CD4-positive, alpha-beta memory T cell (primary cell): ENCODE measurements around the gene SLC36A4. TPM values are rescaled to one million over a fixed set of nuclear protein-coding genes. Genes with fewer than 3 reads are reported as not detected.

Experiments
- CTCF ChIA-PET: fragments of 350-600 bp; sonication (Branson Sonifier 250); formaldehyde crosslinking; loops from one replicate; lab custom pipeline; 2021; ENCODE audit warnings: inconsistent platforms; ENCODE audit not compliant: partially characterized antibody; lab: Charles Lee
- POLR2A ChIA-PET: fragments of 350-600 bp; sonication (Branson Sonifier 250); formaldehyde crosslinking; loops from one replicate; lab custom pipeline; 2021; ENCODE audit not compliant: partially characterized antibody; lab: Charles Lee
- DNase-seq, 5 donors: peaks; one replicate each; pipeline versions ENCODE4 v3.0.0 to v3.0.0-alpha.2; 2020 to 2022; ENCODE audit warnings: mixed read lengths in 1 of 5
- H3K27ac ChIP-seq: one replicate; pipeline ENCODE4 v1.7.0; 2013; ENCODE audit warnings: low read depth, low read length
- H3K27me3 ChIP-seq: 2 replicates; pipeline ENCODE4 v1.7.0; 2013; ENCODE audit warnings: mild to moderate bottlenecking, low read length, moderate library complexity; ENCODE audit not compliant: insufficient read depth
- H3K36me3 ChIP-seq: 2 replicates; pipeline ENCODE4 v1.7.0; 2013; ENCODE audit warnings: mild to moderate bottlenecking, low read length, moderate library complexity; ENCODE audit not compliant: insufficient read depth
- H3K4me1 ChIP-seq: 2 replicates; pipeline ENCODE4 v1.7.0; 2013; ENCODE audit warnings: mild to moderate bottlenecking, low read length, moderate library complexity; ENCODE audit not compliant: insufficient read depth
- H3K4me3 ChIP-seq, 2 donors: one replicate each; pipeline ENCODE4 v1.7.0; 2013; ENCODE audit warnings: low read length in 2 of 2, mild to moderate bottlenecking in 1 of 2
- H3K9me3 ChIP-seq, 2 donors: one replicate each; pipeline ENCODE4 v1.7.0; 2013; ENCODE audit warnings: low read length in 2 of 2, control low read depth in 1 of 2; ENCODE audit not compliant: control insufficient read depth in 1 of 2
- H3K27ac Mint-ChIP-seq, 7 donors: one replicate each; pipeline ENCODE4 v1.8.0; 2020 to 2021; ENCODE audit warnings: mixed read lengths in 7 of 7, mild to moderate bottlenecking in 6 of 7, inconsistent platforms in 3 of 7, moderate library complexity in 3 of 7
- H3K27me3 Mint-ChIP-seq, 2 donors: one replicate each; pipeline ENCODE4 v1.8.0; 2020 to 2021; ENCODE audit warnings: mixed read lengths in 2 of 2
- H3K36me3 Mint-ChIP-seq, 2 donors: one replicate each; pipeline ENCODE4 v1.8.0; 2020 to 2021; ENCODE audit warnings: mixed read lengths in 2 of 2, inconsistent platforms in 1 of 2, mild to moderate bottlenecking in 1 of 2
- H3K4me1 Mint-ChIP-seq, 4 donors: one replicate each; pipeline ENCODE4 v1.8.0; 2020 to 2021; ENCODE audit warnings: mixed read lengths in 4 of 4, mild to moderate bottlenecking in 1 of 4
- H3K4me3 Mint-ChIP-seq, 8 donors: one replicate each; pipeline ENCODE4 v1.8.0; 2020 to 2021; ENCODE audit warnings: mixed read lengths in 8 of 8, mild to moderate bottlenecking in 7 of 8, moderate library complexity in 6 of 8, inconsistent platforms in 3 of 8
- H3K9me3 Mint-ChIP-seq, 8 donors: one replicate each; pipeline ENCODE4 v1.8.0; 2020 to 2021; ENCODE audit warnings: mixed read lengths in 8 of 8, mild to moderate bottlenecking in 5 of 8, inconsistent platforms in 3 of 8, moderate library complexity in 1 of 8
- intact Hi-C: fragments of 100-400 bp; cut with micrococcal nuclease; formaldehyde crosslinking; loops from one replicate; pipeline ENCODE4 v1.15.1; 2023
- polyA plus RNA-seq, 2 donors: library from polyadenylated mRNA; unstranded; fragments of 300-500 nt; fragmentation: Illumina TruSeq; gene quantifications; one replicate each; pipeline ENCODE4 v1.2.3, GENCODE V29; 2021
- total RNA-seq, 2 experiments: library from RNA; stranded (reverse); gene quantifications; one replicate each; pipeline ENCODE4 v1.2.3, GENCODE V29; 2021

Gene SLC36A4
- total and polyA plus RNA-seq, 4 experiments from 2014 or later: 15.4 to 33.5 (median 22.4) TPM

DNA sequence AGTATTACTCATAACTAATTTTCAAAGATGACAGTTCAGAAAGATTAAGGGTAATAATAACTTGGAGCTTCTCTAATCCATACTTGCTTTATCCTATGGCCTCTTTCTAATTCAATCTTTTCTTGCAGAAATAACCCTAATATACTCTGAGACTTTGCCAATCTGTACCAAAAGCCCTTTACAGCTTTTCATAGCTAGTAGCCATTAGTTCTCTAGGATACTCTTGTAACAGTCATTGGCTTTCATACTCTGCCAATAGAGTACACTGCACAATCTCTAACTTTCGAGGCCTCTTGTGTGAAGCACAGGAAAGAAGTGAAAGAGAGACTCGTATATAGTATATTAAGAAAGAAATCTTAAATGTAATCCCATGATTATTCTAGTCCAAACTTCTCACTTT is 38.1 kb downstream of the SLC36A4 start:
- CTCF ChIA-PET: no interaction called here
- H3K9me3 Mint-ChIP-seq: peaks cover 0 to 10% (median 0%) of the 10 kb centered on the region in 8 donors

DNA sequence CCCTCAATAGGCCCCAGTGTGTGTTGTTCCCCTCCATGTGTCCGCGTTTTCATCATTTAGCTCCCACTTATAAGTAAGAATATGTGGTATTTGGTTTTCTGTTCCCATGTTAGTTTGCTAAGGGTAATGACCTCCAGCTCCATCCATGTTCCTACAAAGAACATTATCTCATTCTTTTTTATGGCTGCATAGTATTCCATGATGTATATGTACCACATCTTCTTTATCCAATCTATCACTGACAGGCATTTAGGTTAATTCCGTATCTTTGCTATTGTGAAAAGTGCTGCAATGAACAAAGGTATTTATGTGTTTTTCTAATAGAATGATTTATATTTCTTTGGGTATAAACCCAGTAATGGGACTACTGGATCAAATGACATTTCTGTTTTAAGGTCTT is 42.1 kb downstream of the SLC36A4 start:
- H3K9me3 ChIP-seq: no peaks in the 10 kb centered on the region
- no peak for DNase-seq
- no peaks in the 10 kb centered on the region for H3K4me1 Mint-ChIP-seq
- peaks cover 0 to 10% (median 0%) of the 10 kb centered on the region in 8 donors for H3K9me3 Mint-ChIP-seq
- H3K27me3 ChIP-seq: no peaks in the 10 kb centered on the region
- H3K36me3 ChIP-seq: no peaks in the 10 kb centered on the region
- no peak overlapping the region for H3K27ac Mint-ChIP-seq
- no peak overlapping the region for H3K4me3 ChIP-seq
- H3K4me1 ChIP-seq: no peaks in the 10 kb centered on the region
- H3K27ac ChIP-seq: no peak overlapping the region
- no peak overlapping the region for H3K4me3 Mint-ChIP-seq
- ChIA-PET CTCF (no interaction called here), POLR2A (no interaction called here)
- no peaks in the 10 kb centered on the region for H3K27me3 Mint-ChIP-seq
- H3K36me3 Mint-ChIP-seq: peaks cover 34 to 36% of the 10 kb centered on the region in 2 donors
- intact Hi-C loops: no loop called here

More for the DNA sequence above, 38.1 kb downstream of the SLC36A4 start:
- Histone ChIP-seq H3K36me3 (peaks cover 6% of the 10 kb centered on the region), H3K9me3 (no peaks in the 10 kb centered on the region), H3K4me1 (no peaks in the 10 kb centered on the region), H3K4me3 (no peak overlapping the region), H3K27ac (no peak overlapping the region), H3K27me3 (no peaks in the 10 kb centered on the region)
- Mint-ChIP-seq H3K4me1 (no peaks in the 10 kb centered on the region), H3K27me3 (no peaks in the 10 kb centered on the region), H3K36me3 (peaks cover 52 to 63% of the 10 kb centered on the region in 2 donors), H3K27ac (no peak overlapping the region), H3K4me3 (no peak overlapping the region)
- no peak for DNase-seq
- intact Hi-C loops: no loop called here
- POLR2A ChIA-PET: no interaction called here

DNA sequence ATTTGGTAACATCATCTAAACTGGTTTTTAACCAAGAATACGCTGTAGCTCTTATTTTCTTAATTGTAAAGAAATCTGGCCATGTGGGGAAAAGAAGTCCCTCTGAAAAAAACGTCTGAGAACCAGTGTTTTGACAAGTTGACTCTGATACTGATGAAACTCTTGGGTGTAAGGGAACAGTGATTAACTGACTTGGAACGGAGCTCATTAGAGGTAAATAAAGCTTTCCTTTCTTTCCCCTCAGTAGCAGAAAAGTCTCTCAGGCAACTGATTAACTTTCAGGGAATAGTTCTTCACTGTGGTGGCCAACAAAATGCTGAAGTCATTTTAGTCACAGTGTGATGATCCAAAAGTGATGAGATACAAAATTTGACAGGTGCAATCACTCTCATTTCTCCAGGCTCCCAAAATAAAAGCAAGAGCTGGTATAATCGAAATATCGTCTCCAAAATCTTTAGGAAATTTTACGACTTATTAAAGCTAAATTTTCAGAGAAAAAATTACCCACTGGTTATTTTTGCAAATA is 52.3 kb downstream of the SLC36A4 start:
- Mint-ChIP-seq H3K27me3 (no peaks in the 10 kb centered on the region), H3K9me3 (peaks cover 0 to 5% (median 0%) of the 10 kb centered on the region in 8 donors), H3K4me3 (no peak overlapping the region), H3K27ac (no peak overlapping the region), H3K4me1 (no peaks in the 10 kb centered on the region), H3K36me3 (peaks cover 9 to 16% of the 10 kb centered on the region in 2 donors)
- no peaks in the 10 kb centered on the region for H3K36me3 ChIP-seq
- H3K9me3 ChIP-seq: no peaks in the 10 kb centered on the region
- no peaks in the 10 kb centered on the region for H3K27me3 ChIP-seq
- intact Hi-C loops: no loop called here
- no peak overlapping the region for H3K4me3 ChIP-seq
- no peak overlapping the region for H3K27ac ChIP-seq
- POLR2A ChIA-PET: no interaction called here
- DNase-seq: no peak
- no peaks in the 10 kb centered on the region for H3K4me1 ChIP-seq
- CTCF ChIA-PET: no interaction called here

DNA sequence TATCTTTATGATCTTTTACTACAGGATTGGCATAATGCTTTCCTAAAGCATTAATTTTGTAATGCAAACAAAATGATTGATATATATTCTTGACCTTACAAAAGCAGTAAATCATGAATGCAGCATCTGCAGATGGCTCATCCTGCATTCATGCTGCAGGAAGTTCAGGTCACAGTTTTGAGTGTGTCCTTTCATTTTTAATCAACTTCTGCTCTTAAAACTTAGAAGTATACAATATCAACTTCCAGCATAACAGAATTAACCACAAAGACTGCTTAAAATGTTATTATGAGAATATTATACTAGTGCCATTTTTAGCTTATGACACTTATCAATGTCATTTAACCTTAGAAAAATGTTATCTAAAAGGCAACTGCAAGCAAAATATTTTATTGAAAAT is 54.0 kb downstream of the SLC36A4 start:
- no peaks in the 10 kb centered on the region for H3K36me3 ChIP-seq
- H3K4me1 ChIP-seq: no peaks in the 10 kb centered on the region
- no peaks in the 10 kb centered on the region for H3K27me3 ChIP-seq
- Mint-ChIP-seq H3K27me3 (no peaks in the 10 kb centered on the region), H3K27ac (no peak overlapping the region), H3K36me3 (peaks cover 7 to 16% of the 10 kb centered on the region in 2 donors), H3K9me3 (peaks cover 0 to 5% (median 0%) of the 10 kb centered on the region in 8 donors), H3K4me3 (no peak overlapping the region), H3K4me1 (no peaks in the 10 kb centered on the region)
- CTCF ChIA-PET: no interaction called here
- no peak for DNase-seq
- H3K27ac ChIP-seq: no peak overlapping the region
- intact Hi-C loops: no loop called here
- POLR2A ChIA-PET: no interaction called here
- H3K9me3 ChIP-seq: no peaks in the 10 kb centered on the region
- H3K4me3 ChIP-seq: no peak overlapping the region

DNA sequence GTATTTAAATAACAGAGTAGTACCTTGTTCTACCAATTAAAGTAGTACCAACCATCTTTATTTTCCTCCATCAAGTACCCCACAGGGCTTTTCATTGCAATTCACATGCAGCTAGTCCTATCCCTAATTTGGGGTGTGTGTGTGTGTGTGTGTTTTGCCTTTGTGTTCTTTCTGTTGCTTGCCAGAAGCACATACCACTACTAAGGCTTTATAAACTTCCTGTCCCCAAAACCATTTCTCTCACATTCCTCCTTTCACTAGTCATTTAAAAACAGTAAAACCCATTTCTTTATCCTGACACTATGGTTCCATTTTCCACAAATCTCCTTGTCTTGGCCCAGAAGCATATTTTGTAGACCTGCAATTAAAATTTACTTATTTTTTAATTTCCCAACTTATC is 54.6 kb downstream of the SLC36A4 start:
- H3K9me3 Mint-ChIP-seq: peaks cover 0 to 5% (median 0%) of the 10 kb centered on the region in 8 donors
- Histone ChIP-seq H3K36me3 (no peaks in the 10 kb centered on the region), H3K27ac (no peak overlapping the region), H3K4me1 (no peaks in the 10 kb centered on the region), H3K27me3 (no peaks in the 10 kb centered on the region), H3K9me3 (no peaks in the 10 kb centered on the region), H3K4me3 (no peak overlapping the region)
- no peak for DNase-seq
- no peaks in the 10 kb centered on the region for H3K4me1 Mint-ChIP-seq
- no peaks in the 10 kb centered on the region for H3K27me3 Mint-ChIP-seq
- H3K36me3 Mint-ChIP-seq: peaks cover 7 to 16% of the 10 kb centered on the region in 2 donors
- peak overlapping the region in 1 of 7 donors; percentile 84 for H3K27ac Mint-ChIP-seq
- H3K4me3 Mint-ChIP-seq: no peak overlapping the region
- intact Hi-C loops: no loop called here
- ChIA-PET POLR2A (no interaction called here), CTCF (no interaction called here)

DNA sequence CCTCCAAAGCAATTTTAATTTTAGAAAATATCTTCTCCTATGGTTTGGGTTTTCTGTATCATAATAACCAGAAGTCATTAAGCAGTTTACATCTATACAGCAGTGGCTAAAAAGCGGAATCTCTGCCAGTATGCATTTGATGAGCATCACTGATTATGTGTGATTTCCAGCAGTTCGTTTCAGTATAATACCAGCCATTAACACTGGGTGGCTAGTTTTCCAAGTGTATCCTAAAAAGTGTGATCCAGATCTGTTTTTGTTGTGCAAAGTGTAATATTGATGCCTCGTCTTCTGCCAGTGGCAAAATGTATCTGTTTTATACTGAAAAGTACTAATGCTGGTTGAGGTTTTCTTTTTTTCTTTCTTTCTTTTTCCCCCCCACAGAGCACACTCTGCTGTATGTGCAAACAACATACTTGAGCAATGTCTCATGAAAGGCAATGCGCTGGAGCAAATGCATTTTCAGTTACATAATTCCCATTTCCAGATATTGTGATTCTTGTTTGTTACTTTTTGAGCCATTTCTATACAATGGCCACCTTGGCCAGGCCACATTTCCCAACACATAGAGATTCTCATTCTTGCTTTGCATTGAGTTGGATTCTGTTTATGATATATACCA is 64.2 kb downstream of the SLC36A4 start:
- no peaks in the 10 kb centered on the region for H3K9me3 Mint-ChIP-seq
- no peaks in the 10 kb centered on the region for H3K36me3 ChIP-seq
- CTCF ChIA-PET: no interaction called here
- no peaks in the 10 kb centered on the region for H3K9me3 ChIP-seq
- POLR2A ChIA-PET: no interaction called here
- H3K4me1 Mint-ChIP-seq: no peaks in the 10 kb centered on the region
- no peak overlapping the region for H3K4me3 Mint-ChIP-seq
- H3K27ac ChIP-seq: no peak overlapping the region
- H3K4me1 ChIP-seq: no peaks in the 10 kb centered on the region
- no peaks in the 10 kb centered on the region for H3K27me3 ChIP-seq
- H3K4me3 ChIP-seq: no peak overlapping the region
- no peaks in the 10 kb centered on the region for H3K27me3 Mint-ChIP-seq
- peak overlapping the region in 1 of 7 donors; percentile 14 for H3K27ac Mint-ChIP-seq
- intact Hi-C loops: no loop called here
- H3K36me3 Mint-ChIP-seq: peaks cover 0 to 6% of the 10 kb centered on the region in 2 donors
- DNase-seq: no peak

DNA sequence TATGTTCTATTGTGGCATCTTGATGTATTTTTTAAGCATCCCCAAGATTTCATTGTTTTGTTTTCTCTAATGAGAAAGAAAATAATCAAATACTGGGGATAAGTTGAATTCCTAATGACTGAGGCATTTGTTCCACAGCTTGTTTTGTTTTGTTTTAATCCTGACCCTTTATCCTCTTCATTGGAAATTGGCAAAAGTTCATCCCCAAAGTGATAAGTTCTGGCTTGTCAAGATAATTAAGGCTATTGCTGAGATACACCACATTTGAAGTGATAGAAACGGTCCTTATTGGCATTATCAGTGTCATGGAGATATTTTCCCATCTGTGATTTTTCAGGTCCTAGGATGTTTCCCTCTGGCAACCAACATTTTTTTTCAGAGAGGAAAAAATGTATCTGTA is 65.0 kb downstream of the SLC36A4 start:
- peaks cover 0 to 6% of the 10 kb centered on the region in 2 donors for H3K36me3 Mint-ChIP-seq
- H3K27me3 Mint-ChIP-seq: no peaks in the 10 kb centered on the region
- no peak overlapping the region for H3K27ac ChIP-seq
- no peak overlapping the region for H3K27ac Mint-ChIP-seq
- no peaks in the 10 kb centered on the region for H3K9me3 Mint-ChIP-seq
- H3K4me1 Mint-ChIP-seq: no peaks in the 10 kb centered on the region
- DNase-seq: no peak
- no peak overlapping the region for H3K4me3 ChIP-seq
- no peaks in the 10 kb centered on the region for H3K9me3 ChIP-seq
- intact Hi-C loops: no loop called here
- no peaks in the 10 kb centered on the region for H3K36me3 ChIP-seq
- H3K4me1 ChIP-seq: no peaks in the 10 kb centered on the region
- no peak overlapping the region for H3K4me3 Mint-ChIP-seq
- POLR2A ChIA-PET: no interaction called here
- no peaks in the 10 kb centered on the region for H3K27me3 ChIP-seq
- CTCF ChIA-PET: no interaction called here
